ENCODE data around the gene PDPK1. TPM values are rescaled to one million over a fixed set of nuclear protein-coding genes. Genes with fewer than 3 reads are reported as not detected.
"Not testable (repeated sequence)": the region's sequence is repeated elsewhere in the genome, so short reads cannot be mapped to it uniquely, and the experiment has no call there.

PDPK1 gene
- total and polyA plus RNA-seq, 10 donors = 6.2 to 74.5 (median 48.7) TPM

DNA sequence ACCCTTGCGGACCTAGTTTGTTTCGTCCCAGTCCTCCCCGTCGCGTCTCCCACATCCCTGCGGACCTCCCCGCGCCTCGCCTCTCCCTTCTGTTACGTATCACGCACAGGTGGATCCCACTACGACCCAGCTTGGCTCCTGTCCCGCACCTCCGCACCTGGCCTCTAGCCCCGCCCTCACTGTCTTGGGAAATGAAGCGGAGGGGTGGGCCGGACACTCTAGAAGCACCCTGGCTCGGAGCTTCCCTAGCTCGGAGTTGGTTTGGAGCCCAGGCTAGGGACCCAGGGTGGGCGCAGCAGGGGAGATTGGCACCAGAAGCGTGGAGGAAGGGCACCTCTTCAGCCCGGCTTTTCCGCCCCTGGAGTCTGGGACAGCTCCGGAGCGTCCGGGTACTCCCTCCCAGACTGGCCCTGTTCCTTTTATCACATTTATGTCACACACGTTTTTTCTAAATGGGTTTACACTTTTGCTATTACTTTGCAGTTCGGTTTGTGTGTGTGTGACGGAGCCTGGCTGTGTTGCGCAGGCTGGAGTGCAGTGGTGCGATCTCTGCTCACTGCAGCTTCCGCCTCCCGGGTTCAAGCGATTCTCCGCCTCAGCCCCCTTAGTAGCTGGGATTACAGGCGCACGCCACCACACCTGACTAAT, 5.2 kb upstream of the PDPK1 start:
- H3K27me3 ChIP-seq (replicated peaks in 1 of 7) = no peaks in the 10 kb centered on the region
- H3K36me3 ChIP-seq = peaks cover 0 to 32% (median 23%) of the 10 kb centered on the region in 6 donors
- WGBS, 5 donors = 0 to 3% (median 1%) methylated on average over 36 to 37 of the region's 37 CpGs
- TF ChIP-seq, protein P1, sequence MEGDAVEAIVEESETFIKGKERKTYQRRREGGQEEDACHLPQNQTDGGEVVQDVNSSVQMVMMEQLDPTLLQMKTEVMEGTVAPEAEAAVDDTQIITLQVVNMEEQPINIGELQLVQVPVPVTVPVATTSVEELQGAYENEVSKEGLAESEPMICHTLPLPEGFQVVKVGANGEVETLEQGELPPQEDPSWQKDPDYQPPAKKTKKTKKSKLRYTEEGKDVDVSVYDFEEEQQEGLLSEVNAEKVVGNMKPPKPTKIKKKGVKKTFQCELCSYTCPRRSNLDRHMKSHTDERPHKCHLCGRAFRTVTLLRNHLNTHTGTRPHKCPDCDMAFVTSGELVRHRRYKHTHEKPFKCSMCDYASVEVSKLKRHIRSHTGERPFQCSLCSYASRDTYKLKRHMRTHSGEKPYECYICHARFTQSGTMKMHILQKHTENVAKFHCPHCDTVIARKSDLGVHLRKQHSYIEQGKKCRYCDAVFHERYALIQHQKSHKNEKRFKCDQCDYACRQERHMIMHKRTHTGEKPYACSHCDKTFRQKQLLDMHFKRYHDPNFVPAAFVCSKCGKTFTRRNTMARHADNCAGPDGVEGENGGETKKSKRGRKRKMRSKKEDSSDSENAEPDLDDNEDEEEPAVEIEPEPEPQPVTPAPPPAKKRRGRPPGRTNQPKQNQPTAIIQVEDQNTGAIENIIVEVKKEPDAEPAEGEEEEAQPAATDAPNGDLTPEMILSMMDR (IDR thresholded peaks at IDR 0.05 in 8 of 11, conservative IDR thresholded peaks at IDR 0.05 in 3 of 11) = no peak
- no peak for TF ChIP-seq POLR2A (IDR thresholded peaks at IDR 0.05)
- TF ChIP-seq POLR2AphosphoS5 (IDR thresholded peaks at IDR 0.05) = peak; percentile 75 to 86 (median 82)
- peaks cover 9 to 64% (median 40%) of the 10 kb centered on the region in 6 donors for H3K4me1 ChIP-seq
- H3K4me3 ChIP-seq = peak overlapping the region; percentile 24 to 78 (median 56)
- peak; percentile 94 for DNase-seq
- peak overlapping the region; percentile 93 to 99 (median 98) for H3K27ac ChIP-seq
- intact Hi-C loops (cut with DNase I; ENCODE audit: low total_unique reads) = loop anchor here (5.0 kb wide), 1 partner anchor 130 kb away; no protein-coding TSS in a partner anchor
- no peaks in the 10 kb centered on the region for H3K9me3 ChIP-seq

DNA sequence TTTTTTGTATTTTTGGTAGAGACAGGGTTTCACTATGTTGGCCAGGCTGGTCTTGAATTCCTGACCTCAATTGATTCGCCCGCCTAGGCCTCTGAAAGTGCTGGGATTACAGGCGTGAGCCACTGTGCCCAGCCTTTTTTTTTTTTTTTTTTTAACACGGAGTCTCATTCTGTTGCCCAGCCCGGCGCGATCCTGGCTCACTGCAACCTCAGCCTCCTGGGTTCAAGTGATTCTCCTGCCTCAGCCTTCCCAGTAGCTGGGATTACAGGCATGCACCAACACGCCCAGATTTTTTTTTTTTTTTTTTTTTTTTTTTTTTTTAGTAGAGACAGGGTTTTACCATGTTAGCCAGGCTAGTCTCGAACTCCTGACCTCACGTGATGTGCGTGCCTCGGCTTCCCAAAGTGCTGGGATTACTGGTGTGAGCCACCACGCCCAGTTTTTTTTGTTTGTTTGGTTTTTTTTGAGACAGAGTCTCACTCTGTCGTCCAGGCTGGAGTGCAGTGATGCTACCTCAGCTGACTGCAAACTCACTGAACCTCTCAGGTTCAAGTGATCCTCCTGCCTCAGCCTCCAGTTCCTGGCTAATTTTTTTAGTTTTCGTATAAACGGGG, 4.6 kb upstream of the PDPK1 start:
- peak overlapping the region; percentile 93 to 99 (median 98) for H3K27ac ChIP-seq
- not testable (repeated sequence) for DNase-seq; H3K27me3 ChIP-seq (replicated peaks in 1 of 7); H3K9me3 ChIP-seq
- peak overlapping the region; percentile 24 to 78 (median 56) for H3K4me3 ChIP-seq
- intact Hi-C loops (cut with DNase I; ENCODE audit: low total_unique reads) = loop anchor here (5.0 kb wide), 1 partner anchor 129 kb away; no protein-coding TSS in a partner anchor
- H3K36me3 ChIP-seq = peaks cover 0 to 26% (median 17%) of the 10 kb centered on the region in 6 donors
- H3K4me1 ChIP-seq = peaks cover 9 to 62% (median 38%) of the 10 kb centered on the region in 6 donors
- WGBS, 5 donors = 31 to 45% (median 40%) methylated on average over 15 to 16 of the region's 16 CpGs

DNA sequence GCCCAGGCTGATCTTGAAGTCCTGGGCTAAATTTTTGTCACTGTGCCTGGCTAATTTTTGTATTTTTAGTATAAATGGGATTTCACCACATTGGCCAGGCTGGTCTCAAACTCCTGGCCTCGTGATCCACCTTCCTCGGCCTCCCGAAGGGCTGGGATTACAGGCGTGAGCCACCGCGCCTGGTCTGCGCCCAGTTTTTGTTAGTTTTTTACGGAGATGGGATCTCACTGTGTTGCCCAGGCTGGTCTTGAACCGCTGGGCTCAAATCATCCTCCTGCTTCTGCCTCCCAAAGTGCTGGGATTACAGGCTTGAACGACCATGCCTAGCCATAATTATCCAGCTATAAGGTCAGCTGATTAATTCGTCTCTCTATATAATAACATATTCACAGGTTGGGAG, 3.9 kb upstream of the PDPK1 start:
- intact Hi-C loops (cut with DNase I; ENCODE audit: low total_unique reads) = loop anchor here (5.0 kb wide), 1 partner anchor 128 kb away; no protein-coding TSS in a partner anchor
- H3K27me3 ChIP-seq (replicated peaks in 1 of 7) = no peaks in the 10 kb centered on the region
- TF ChIP-seq, protein P1 (IDR thresholded peaks at IDR 0.05 in 8 of 11, conservative IDR thresholded peaks at IDR 0.05 in 3 of 11) = no peak
- TF ChIP-seq POLR2A (IDR thresholded peaks at IDR 0.05) (no peak), POLR2AphosphoS5 (IDR thresholded peaks at IDR 0.05) (peak in 2 of 3 donors; percentile 35 to 46)
- H3K4me1 ChIP-seq = peaks cover 12 to 64% (median 43%) of the 10 kb centered on the region in 6 donors
- peaks cover 0 to 19% (median 10%) of the 10 kb centered on the region in 6 donors for H3K36me3 ChIP-seq
- H3K4me3 ChIP-seq = no peak overlapping the region
- no peaks in the 10 kb centered on the region for H3K9me3 ChIP-seq
- 89 to 92% (median 91%) methylated on average over 11 of the region's 11 CpGs for WGBS, 5 donors
- H3K27ac ChIP-seq = peak overlapping the region in 2 of 8 donors; percentile 96 to 99
- peak; percentile 72 for DNase-seq

DNA sequence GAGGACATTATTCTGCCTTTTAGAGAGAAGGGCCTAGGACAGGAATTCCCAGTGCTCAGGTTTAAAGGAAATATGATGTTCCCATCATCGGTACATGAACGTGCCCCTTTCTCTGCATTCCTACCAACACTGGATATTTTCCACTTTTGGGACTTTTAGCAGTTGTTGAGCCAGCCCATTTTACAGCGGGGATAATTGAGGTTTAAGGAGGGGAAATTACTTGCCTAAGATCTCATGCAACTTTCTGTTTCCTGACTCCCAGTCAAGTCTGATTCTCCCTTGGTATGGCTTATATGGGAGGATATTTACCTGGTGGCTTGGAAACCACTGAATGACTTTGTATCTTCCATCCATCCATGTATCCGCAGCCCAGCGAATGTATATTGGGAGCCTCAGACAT, 3.5 kb upstream of the PDPK1 start:
- H3K4me3 ChIP-seq; DNase-seq; H3K27me3 ChIP-seq (replicated peaks in 1 of 7); H3K9me3 ChIP-seq: not testable (repeated sequence)
- Histone ChIP-seq H3K4me1 (peaks cover 16 to 68% (median 47%) of the 10 kb centered on the region in 6 donors), H3K36me3 (peaks cover 0 to 15% (median 6%) of the 10 kb centered on the region in 6 donors), H3K27ac (peak overlapping the region in 1 of 8 donors; percentile 99)
- intact Hi-C loops (cut with DNase I; ENCODE audit: low total_unique reads) = loop anchor here (5.0 kb wide), 1 partner anchor 128 kb away; no protein-coding TSS in a partner anchor
- 85 to 94% (median 91%) methylated on average over 5 of the region's 5 CpGs for WGBS, 5 donors

DNA sequence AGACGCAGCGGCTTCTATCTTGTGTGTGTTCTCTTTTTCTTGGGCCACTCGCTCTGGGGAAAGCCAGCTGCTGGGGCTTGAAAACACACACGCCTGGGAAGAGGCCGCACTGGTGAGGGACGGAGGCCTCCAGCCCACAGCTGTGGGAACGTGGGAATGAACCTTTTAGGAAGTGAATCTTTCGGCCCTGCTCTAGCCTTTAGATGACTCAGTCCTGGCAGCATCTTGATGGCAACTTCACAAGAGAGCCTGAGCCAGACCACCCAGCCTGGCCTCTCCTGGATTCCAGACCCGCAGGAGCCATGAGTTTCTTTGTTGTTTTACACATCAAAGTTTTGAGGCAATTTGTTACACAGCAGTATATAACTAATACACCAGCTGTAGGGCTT, 2.2 kb upstream of the PDPK1 start:
- Histone ChIP-seq H3K27ac (peak overlapping the region in 6 of 8 donors; percentile 93 to 96 (median 94)), H3K4me1 (peaks cover 27 to 69% (median 59%) of the 10 kb centered on the region in 6 donors), H3K4me3 (no peak overlapping the region), H3K27me3 (replicated peaks in 1 of 7) (no peaks in the 10 kb centered on the region), H3K9me3 (no peaks in the 10 kb centered on the region), H3K36me3 (peaks cover 0 to 14% (median 0%) of the 10 kb centered on the region in 6 donors)
- TF ChIP-seq, protein P1 (IDR thresholded peaks at IDR 0.05 in 8 of 11, conservative IDR thresholded peaks at IDR 0.05 in 3 of 11) = no peak
- TF ChIP-seq POLR2A (IDR thresholded peaks at IDR 0.05) (no peak), POLR2AphosphoS5 (IDR thresholded peaks at IDR 0.05) (no peak)
- peak; percentile 78 for DNase-seq
- intact Hi-C loops (cut with DNase I; ENCODE audit: low total_unique reads) = no loop called here
- WGBS, 5 donors = 76 to 83% (median 81%) methylated on average over 9 of the region's 9 CpGs

DNA sequence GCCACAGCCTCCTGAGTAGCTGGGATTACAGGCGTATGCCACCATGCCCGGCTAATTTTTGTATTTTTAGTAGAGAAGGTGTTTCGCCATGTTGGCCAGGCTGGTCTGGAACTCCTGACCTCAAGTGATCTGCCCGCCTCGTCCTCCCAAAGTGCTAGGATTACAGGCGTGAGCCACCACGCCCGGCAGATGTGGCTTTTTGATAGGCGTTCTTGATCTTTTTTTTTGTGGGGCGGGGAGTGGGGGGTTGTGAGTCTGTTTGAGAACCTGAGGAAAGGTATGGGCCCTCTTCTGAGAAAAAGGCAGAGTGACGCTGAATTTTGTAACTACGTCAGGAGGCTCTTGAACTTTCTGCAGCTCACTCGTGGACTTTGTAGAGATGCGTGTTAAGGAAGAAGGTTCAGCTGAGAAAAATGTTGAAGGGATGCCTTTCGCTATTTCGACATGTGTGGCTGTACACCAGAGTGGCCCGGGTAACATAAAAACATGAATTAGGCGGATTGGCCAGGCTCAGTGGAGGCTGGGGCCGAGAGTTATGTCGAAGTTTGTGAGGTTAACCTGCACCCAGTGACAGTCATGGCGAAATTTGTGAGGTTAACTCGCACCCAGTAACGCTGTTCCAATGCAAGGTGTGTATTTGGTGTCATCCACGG, 1.5 kb downstream of the PDPK1 start:
- H3K27ac ChIP-seq = peak overlapping the region in 4 of 8 donors; percentile 15 to 94 (median 72)
- peak overlapping the region in 6 of 8 donors; percentile 51 to 87 (median 59) for H3K4me3 ChIP-seq
- peak; percentile 59 for DNase-seq
- H3K9me3 ChIP-seq; H3K27me3 ChIP-seq (replicated peaks in 1 of 7); intact Hi-C loops (cut with DNase I; ENCODE audit: low total_unique reads): not testable (repeated sequence)
- H3K36me3 ChIP-seq = peaks cover 0 to 23% (median 0%) of the 10 kb centered on the region in 6 donors
- 74 to 88% (median 76%) methylated on average over 24 of the region's 24 CpGs for WGBS, 5 donors
- H3K4me1 ChIP-seq = peaks cover 30 to 73% (median 58%) of the 10 kb centered on the region in 6 donors

Measured in spleen (tissue), 11 donors.